NT2/D1 (cell line): ENCODE data around the gene AEBP1.

Experiments used
- YY1 ChIP-seq: IDR thresholded peaks from 2 replicates; pipeline ENCODE4 v1.6.1; 2011; ENCODE audit not compliant: insufficient read length, insufficient read depth
- ZNF274 ChIP-seq: IDR thresholded peaks from 2 replicates; pipeline ENCODE4 v1.6.1; 2011; ENCODE audit warnings: mild to moderate bottlenecking, low read depth, low read length

GRCh38 chr7:44144968-44145478, 40.9 kb downstream of the AEBP1 start:
- TF ChIP-seq YY1 = no peak
- no peak for TF ChIP-seq ZNF274
